Right ventricle myocardium inferior (tissue), 1 donor: ENCODE measurements around the gene NPAS1. TPM values are rescaled to one million over a fixed set of nuclear protein-coding genes. Genes with fewer than 3 reads are reported as not detected.
"Not testable (repeated sequence)": the region's sequence is repeated elsewhere in the genome, so short reads cannot be mapped to it uniquely, and the experiment has no call there.

ENCODE experiments used
- ATAC-seq: fragments of 200-7000 bp; cut with Tn5 transposase; one replicate; pipeline ENCODE4 v1.9.1; 2020; ENCODE audit warnings: mild to moderate bottlenecking, moderate library complexity
- DNase-seq: peaks from one replicate; pipeline ENCODE4 v3.0.0; 2021; ENCODE audit errors: missing footprints
- intact Hi-C: fragments of 100-400 bp; cut with DNase I; formaldehyde crosslinking; loops from one replicate; pipeline ENCODE4 v1.11.0; 2022
- total RNA-seq: library from RNA; stranded (reverse); fragmentation: NEBNext Ultra II Directional; extraction: Animal tissue kit (Norgen Biotek cat#: 25700); gene quantifications from one replicate; pipeline ENCODE4 v1.2.1, GENCODE V29; 2021
- donor health status: DM: no; HTN: yes; CAD: no; lungs with severe emphysema.

NPAS1 gene
- total RNA-seq, 1 donor from 2014 or later, result not detected

DNA sequence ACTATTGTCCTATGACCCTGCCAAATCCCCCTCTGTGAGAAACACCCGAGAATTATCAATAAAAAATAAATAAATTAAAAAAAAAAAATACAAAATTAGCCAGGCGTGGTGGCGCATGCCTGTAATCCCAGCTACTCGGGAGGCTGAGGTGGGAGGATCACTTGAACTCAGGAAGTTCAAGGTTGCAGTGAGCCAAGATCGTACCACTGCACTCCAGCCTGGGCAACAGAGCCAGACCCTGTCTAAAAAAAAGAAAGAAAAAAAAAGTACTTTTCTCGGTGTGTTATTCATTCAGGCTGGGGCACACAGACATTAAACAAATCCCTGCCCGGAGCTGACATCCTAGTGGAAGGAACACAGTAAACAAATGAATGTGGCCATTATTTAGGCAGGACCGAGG lies 9.1 kb upstream of the NPAS1 start:
- not testable (repeated sequence) for ATAC-seq, DNase-seq
- intact Hi-C loops, result loop anchor here (5.0 kb wide), 1 partner anchor 117 kb away; no protein-coding TSS in a partner anchor

DNA sequence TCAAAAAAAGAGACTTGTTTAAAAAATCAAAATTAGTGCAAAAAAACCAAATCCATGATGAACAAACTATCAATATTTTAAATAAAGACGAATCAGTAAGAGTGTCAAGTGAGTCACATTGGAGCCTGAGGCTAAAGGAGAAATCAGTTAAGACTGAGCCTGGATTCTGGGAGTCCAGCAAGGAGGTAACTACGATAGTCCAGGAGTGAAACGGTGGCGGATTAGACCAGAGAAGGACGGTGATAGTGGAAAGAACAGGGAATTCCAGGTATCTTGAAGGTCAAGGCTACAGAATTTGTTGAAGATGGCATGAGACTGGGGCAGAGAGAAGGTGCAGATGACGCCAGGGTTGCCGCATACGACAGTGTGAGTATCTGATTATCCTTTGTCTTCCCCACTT lies 7.0 kb upstream of the NPAS1 start:
- ATAC-seq (no peak), DNase-seq (no peak)
- intact Hi-C loops, result loop anchor here (5.0 kb wide), 1 partner anchor 115 kb away; no protein-coding TSS in a partner anchor

DNA sequence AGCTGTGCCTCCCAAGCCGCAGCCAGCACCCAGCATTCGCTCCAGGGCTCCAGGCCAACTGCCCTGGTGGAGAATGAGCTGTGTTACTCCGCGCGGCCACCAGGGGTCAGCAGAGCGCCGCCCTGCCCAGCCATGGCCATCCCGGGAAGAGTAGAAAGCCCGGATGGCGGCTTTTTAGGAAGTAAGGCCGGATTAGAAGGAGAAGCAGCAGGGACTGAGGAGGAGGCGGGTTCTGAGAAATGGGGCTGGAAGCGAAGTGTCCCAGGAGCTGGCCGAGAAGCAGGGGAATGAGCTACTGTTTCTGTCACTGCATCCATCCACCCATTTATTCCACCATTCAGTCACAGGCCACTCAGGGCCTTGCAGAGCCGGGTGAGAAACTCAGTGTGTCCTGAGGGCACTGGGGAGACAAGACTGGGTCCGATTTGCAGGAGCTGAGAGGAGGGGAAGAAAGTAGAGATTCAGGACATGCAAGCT lies 6.6 kb upstream of the NPAS1 start:
- peak; percentile 94 for ATAC-seq
- DNase-seq, result peak; percentile 94
- intact Hi-C loops, result loop anchor here (5.0 kb wide), 1 partner anchor 114 kb away; no protein-coding TSS in a partner anchor

DNA sequence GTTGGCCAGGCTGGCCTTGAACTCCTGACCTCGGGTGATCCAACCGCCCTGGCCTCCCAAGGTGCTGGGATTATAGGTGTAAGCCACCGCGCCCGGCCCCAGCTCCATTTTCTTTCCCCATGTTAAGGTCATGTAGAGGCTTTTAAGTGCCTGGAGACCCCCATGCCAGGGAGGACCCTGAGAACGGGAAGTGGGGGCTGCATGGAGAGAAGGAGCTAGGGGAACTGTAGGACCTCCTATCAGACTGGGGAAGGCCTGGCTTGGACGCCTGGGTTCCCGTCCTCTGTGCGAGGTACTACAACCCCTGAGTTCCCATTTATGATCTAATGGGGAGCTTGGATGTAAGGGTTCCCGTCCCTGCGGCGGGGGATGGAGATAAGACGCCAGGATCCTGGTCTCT lies 714 bp upstream of the NPAS1 start:
- intact Hi-C loops, result no loop called here
- ATAC-seq (peak; percentile 10), DNase-seq (no peak)

DNA sequence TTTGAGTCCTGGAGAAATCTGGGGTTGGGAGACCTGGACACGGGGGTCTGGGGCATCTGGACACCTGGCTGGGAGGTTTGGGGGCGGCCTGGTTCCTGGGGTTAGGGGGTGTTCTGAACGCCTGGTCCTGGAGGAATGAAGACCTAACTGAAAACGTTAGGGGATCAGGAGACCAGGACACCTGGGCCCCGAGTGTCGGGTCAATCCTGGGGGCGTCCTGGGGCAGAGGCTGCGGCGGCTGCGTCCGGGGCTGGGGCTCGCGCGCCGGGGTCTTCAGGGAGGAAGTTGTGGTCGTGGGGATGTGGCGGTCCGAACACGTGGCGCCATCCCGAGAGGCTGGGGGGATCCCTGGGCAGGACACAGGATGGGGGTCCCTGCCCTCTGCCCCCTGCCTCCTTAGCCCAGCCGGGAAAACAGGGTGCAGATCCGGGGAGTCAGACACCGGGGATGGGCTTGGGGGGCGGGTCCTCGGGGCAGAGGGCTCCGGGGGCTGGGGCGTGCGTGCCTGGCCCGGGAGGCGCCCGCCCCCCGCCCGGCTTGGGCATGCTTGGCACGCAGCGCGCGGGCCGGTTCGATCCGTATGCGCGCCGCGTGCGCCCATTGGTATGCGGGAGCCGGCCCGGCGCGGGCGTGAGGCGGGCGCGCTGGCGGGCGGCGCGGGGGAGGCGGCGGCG lies 632 bp downstream of the NPAS1 start:
- ATAC-seq, result no peak
- no peak for DNase-seq
- intact Hi-C loops, result no loop called here

DNA sequence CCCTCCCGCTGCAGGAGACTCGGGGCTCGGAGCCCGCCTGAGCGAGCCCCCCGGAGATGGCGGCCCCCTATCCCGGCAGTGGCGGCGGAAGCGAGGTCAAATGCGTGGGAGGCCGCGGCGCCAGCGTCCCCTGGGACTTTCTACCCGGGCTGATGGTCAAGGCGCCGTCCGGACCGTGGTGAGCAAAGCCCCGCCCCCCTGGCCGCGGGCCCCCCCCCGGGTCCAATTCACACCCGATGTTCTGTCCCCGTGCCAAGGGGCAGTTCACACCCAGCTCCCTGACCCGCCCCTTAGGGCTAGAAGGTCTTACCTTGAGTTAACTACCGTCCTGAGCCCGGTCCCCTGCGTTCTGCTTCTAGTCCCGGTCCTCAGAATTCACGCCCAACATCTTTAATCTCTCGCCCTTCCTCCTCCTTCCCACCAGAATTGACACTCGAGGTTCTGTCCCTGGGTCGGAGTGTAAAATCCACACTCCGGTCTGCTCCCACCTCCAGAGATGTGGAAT lies 1.4 kb downstream of the NPAS1 start:
- intact Hi-C loops, result no loop called here
- ATAC-seq (peak; percentile 24), DNase-seq (no peak)

DNA sequence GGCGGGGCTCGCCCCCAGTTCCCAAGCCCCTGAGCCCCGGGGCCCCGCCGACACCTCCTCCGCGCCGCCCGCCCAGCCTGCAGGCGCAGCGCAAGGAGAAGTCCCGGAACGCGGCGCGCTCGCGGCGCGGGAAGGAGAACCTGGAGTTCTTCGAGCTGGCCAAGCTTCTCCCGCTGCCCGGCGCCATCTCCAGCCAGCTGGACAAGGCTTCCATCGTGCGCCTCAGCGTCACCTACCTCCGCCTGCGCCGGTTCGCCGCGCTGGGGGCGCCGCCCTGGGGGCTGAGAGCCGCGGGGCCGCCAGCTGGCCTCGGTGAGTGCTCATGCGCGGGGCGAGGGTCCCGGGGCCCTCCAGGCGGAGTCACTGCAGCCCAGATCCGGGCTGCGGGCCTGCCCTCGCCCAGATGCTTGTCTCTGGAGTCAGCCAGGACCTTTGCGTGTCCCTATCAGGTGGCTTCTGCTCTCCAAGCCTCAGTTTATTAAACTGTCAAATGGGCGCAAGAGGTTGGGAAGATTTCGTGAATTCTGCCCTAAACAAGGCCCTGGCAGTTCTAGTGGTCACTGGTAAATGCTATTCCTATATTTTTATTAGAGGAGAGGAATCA lies 2.0 kb downstream of the NPAS1 start:
- intact Hi-C loops, result no loop called here
- no peak for DNase-seq
- ATAC-seq, result no peak

DNA sequence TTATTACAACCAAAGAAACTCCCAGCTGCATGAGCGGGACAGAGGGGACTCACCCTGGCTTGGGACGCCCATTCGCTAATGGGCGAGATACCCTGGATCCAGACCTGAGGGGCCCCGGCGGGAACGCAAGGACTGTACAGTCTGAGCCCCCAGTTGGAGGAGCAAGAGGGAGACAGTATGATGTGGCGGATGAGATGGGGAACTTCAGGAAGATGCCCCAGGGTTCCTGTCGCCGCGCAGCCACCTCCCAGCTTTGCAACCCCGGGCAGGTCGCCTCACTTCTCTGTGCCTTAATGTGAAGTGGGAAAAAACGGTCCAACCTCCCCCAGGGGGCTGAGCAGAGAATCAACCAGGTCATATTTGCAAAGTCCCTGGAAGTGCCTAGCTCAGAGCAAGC lies 2.5 kb downstream of the NPAS1 start:
- intact Hi-C loops, result no loop called here

DNA sequence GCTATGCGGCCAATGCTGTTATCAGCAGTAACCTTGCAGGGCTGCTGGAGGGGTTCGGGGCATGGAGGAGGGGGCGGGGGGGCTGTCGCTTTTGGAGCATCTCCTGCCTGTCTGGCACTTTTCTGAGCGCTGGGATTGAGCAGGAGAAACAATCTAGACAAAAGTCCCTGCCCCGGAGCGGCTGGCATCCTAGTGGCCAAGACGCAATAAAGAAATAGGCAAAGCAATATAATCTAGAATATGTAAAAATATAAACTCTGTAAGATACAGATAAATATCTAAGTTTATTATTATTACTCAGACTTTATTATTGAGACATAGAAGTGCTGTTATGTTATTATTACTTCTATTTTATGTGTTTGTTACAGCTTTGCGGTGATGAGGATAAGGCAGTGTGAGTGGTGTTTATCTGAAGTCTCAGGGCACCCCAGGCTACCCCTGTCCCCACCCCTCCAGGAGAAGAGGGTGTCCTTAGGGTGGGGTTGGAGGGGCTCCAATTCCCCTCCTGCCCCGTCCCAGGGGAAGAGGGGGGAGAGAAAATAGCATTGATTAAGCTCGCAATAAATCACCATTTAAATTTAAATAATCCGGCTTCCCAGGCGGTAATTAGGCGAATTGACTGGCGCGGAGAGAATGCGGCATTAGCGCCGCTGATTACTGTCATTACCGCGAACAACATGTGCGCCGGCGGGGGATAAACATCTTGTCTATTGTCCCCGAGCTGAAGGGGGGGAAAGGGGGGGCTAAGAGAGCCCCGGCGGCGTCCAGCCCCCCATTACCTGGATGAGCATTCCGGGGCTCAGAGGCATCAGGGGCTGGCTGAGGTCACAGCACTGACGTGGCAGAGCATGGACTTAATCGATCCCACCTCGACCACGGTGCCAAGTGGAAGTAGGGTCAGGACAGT lies 3.2 kb downstream of the NPAS1 start:
- DNase-seq (no peak), ATAC-seq (no peak)
- intact Hi-C loops, result no loop called here

More for the DNA sequence above, 2.5 kb downstream of the NPAS1 start:
- DNase-seq (no peak), ATAC-seq (no peak)

DNA sequence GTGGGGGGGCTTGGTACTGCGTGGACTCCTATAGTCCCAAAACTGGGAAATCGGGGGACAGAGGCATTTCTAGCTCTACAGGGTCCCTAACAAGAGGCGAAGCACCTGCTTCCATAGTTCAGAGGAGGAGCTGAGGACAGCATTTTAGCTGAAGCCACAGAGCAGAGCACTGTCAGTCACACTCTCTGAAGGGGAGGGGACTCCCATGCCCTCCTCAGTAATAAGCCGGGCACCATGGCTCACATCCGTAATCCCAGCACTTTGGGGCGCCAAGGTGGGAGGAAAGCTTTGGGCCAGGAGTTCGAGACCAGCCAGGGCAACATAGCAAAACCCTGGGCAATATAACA lies 3.8 kb downstream of the NPAS1 start:
- DNase-seq (no peak), ATAC-seq (no peak)
- intact Hi-C loops, result no loop called here

DNA sequence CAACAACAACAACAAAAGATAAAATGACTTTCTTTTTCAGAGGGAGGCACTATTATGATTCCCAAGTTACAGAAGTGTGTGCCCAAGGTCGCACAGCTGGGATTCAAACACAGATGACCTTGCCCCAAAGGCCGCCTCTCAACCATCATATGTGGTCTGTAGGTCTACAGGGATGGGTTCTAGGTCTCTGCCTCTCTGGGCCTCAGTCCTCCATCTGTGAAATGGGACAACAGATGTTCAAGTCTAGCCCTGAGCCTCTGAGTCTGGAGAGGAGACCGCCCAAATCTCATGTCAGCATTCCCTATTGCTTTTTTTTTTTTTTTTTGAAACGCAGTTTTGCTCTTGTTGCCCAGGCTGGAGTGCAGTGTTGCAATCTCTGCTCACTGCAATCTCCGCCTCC lies 4.9 kb downstream of the NPAS1 start:
- ATAC-seq (no peak), DNase-seq (no peak)
- intact Hi-C loops, result no loop called here

DNA sequence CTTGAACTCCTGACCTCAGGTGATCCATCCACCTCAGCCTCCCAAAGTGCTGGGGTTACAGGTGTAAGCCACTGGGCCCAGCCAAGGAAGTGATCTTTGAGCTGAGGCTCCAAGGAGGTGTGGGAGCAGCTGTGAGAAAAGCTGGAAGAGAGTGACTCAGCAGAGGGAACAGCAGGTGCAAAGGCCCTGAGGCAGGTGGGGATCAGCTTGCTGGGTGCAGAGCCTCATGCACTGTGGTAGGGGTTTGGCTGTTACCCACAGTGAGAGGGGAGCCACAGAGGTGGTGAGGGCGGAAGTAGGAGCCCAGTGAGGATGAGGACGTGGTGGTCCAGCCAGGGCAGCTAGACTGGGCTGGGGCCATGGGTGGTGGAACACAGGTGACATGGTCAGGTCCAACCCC lies 6.5 kb downstream of the NPAS1 start:
- DNase-seq (no peak), ATAC-seq (no peak)
- intact Hi-C loops, result no loop called here

DNA sequence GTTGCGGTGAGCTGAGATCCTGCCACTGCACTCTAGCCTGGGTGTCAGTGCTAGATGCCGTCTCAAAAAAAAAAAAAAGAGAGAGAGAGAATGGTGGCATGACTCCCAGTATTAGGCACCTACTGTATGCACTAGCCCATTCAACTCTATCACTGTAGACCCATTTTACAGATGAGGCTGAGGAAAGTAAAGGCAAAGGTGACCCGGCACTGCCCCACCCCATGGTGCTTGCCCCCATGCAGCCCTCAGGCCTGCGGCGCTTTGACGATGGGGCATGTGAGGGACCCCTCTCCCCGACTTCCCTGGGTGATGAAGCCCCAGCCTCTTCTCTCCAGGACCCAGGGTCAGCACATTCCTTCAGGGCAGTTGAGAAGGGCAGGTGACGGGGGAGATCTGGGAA lies 7.3 kb downstream of the NPAS1 start:
- ATAC-seq, result no peak
- intact Hi-C loops, result no loop called here
- DNase-seq, result no peak

DNA sequence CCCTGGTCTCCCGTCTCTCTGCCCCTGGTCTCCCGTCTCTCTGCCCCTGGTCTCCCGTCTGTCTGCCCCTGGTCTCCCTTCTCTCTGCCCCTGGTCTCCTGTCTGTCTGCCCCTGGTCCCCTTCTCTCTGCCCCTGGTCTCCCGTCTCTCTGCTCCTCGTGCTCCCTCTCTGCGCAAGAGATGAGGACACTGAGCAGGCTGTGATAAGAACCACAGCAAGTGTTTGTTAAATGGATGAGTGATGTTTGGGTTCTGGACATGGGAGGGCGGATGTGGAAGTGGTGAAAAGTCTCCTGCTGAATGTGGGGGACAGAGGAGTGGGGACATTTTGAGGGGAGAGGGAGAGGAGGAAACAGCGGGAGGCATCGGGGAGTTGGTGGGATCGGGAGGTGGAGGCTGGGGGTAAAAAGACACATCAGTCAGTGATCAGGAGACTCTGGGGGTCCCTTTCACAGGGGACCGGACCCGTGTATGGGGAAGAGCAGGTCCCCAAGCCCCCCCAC lies 8.0 kb downstream of the NPAS1 start:
- intact Hi-C loops, result no loop called here
- ATAC-seq, result no peak

DNA sequence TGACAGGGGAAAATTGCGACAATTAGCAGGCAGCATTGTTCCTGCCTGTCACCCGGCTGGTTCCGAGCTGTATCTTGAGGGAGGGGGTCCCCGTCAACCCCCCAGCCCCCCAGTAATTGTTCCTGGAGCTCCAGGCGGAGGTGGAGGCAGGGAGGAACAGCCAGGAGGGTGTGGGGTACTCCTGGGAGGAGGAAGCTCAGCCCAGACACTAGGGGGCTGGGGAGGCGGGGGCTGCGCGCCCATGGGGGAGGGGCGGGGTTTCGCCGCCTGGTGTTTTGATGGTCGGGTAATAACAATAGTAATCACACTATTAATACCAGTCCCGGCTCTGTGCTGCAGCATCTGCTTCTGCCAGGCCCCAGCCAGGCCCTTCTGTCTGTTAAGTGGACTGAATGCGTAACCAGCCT lies 8.6 kb downstream of the NPAS1 start:
- DNase-seq, result no peak
- no peak for ATAC-seq
- intact Hi-C loops, result no loop called here

More for the DNA sequence above, 8.0 kb downstream of the NPAS1 start:
- no peak for DNase-seq

DNA sequence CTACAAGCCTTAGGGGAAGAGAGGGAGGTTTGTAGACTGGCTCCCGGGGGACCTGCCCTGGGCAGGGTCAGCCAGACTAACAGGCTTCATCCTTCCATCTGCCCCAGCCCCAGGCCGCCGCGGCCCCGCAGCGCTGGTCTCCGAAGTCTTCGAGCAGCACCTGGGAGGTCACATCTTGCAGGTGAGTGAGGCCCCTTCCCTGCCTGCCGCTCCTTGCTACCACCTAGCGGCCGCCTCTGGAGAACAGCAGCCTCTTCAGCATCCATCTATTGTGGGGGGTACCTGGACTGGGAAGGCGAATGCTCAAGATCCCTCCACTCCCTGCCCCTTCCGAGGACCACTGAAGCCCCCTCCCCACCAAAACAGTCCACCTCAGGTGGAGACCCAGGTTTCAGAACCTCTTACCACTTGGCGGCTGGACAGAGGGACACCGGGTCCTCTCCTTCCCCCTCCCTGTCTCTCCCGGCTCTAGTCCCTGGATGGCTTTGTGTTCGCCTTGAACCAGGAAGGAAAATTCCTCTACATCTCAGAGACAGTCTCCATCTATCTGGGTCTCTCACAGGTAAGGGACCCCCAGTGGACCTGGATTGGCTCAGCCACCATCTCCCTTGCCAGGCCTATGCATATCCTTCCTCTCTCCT lies 12.7 kb downstream of the NPAS1 start:
- DNase-seq, result no peak
- no peak for ATAC-seq
- intact Hi-C loops, result no loop called here

DNA sequence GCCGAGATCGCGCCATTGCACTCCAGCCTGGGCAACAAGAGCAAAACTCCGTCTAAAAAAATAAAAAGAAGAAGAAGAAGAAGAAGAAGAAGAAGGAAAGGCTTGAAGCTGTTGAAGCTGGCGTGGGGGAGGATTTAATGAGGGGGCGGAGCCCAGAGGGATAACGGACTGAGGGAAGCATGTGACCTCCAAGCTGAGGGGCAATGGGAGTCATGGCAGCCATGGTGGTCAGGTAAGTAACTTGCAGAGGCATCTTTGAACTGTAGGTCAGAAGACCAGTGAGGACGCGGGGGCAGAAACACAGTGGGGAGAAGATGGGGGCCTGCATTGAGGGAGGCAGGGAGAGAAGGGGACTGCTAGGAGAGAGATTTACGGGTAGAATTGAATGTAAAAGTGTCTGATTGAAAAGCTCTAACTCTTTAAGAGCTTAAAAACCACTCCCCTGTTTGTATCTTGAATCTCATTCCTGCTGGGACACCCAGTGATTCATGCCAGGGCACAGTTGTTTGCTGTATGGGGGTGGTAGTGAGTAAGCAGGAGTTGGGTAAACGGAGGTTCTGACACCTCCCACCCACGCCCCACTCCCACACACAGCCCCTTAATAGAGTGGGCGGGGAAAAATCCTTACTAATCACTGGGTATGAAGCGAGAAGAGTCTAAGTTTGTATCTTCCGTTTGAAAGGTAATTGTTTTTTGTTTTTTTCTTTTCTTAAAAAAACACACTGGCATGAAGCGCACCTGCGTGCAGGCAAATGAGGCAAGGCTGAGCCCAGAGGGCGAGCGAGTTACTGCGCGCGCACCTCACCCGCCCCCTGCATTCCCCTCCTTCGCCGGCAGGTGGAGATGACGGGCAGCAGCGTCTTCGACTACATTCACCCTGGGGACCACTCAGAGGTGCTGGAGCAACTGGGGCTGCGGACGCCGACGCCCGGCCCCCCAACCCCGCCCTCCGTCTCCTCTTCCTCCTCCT lies 15.8 kb downstream of the NPAS1 start:
- DNase-seq (peak; percentile 93), ATAC-seq (peak; percentile 89)
- intact Hi-C loops, result loop anchor here (5.0 kb wide), 1 partner anchor 92 kb away; no protein-coding TSS in a partner anchor
